ENCODE measurements around the gene ZCCHC7. TPM values are rescaled to one million over a fixed set of nuclear protein-coding genes. Genes with fewer than 3 reads are reported as not detected.

The ZCCHC7 gene
- total and polyA plus RNA-seq, 2 experiments from 2014 or later: 15.3 to 19.4 TPM

- H3K36me3 ChIP-seq (ENCODE audit: low read depth): no peaks in the 10 kb centered on the region
- no peaks in the 10 kb centered on the region; the same call in 1 of the 2 replicates for H3K9me2 ChIP-seq (ENCODE audit: insufficient read depth)
- no peak for TF ChIP-seq EZH2phosphoT487 (IDR thresholded peaks at IDR 0.05; ENCODE audit: insufficient read depth, low read depth)
- TF ChIP-seq EZH2 (IDR thresholded peaks at IDR 0.05; ENCODE audit: insufficient read depth, poor library complexity, severe bottlenecking): no peak
- WGBS, 2 experiments (ENCODE audit: low coverage in 1 of 2, low lambda C conversion rate in 2 of 2, missing lambda C conversion rate in 2 of 2): 90 to 100% methylated on average over 1 of the region's 1 CpG
- H3K27me3 ChIP-seq (replicated peaks; ENCODE audit: insufficient read depth): no peaks in the 10 kb centered on the region
- H3K9me3 ChIP-seq (ENCODE audit: low read depth): no peaks in the 10 kb centered on the region
- in situ Hi-C loops (cut with MboI): no loop called here
- H3K9ac ChIP-seq: no peak overlapping the region
- H4K20me1 ChIP-seq (ENCODE audit: insufficient read depth): no peaks in the 10 kb centered on the region
- H3K4me3 ChIP-seq: no peak overlapping the region
- peaks cover 84% of the 10 kb centered on the region for H3K79me2 ChIP-seq (ENCODE audit: insufficient read depth)
- DNase-seq: no peak
- H3K4me1 ChIP-seq (ENCODE audit: insufficient read depth): no peaks in the 10 kb centered on the region
- no peak overlapping the region for H3K4me2 ChIP-seq (ENCODE audit: unreplicated experiment)
- no peak overlapping the region for H3K27ac ChIP-seq
- no peak overlapping the region for H2AFZ ChIP-seq
- no peaks in the 10 kb centered on the region for H3F3A ChIP-seq (ENCODE audit: insufficient read depth)
Observed at GRCh38 chr9:37242089-37242488, 121.7 kb downstream of the ZCCHC7 start.

GRCh38 chr9:37243588-37244345 lies 123.4 kb downstream of the ZCCHC7 start:
- H3K36me3 ChIP-seq (ENCODE audit: low read depth): no peaks in the 10 kb centered on the region
- no peak overlapping the region for H3K4me3 ChIP-seq
- peaks cover 74% of the 10 kb centered on the region; the same call in 1 of the 2 replicates for H3K79me2 ChIP-seq (ENCODE audit: insufficient read depth)
- H3K4me1 ChIP-seq (ENCODE audit: insufficient read depth): no peaks in the 10 kb centered on the region
- H3K9me2 ChIP-seq (ENCODE audit: insufficient read depth): no peaks in the 10 kb centered on the region; the same call in 1 of the 2 replicates
- no peak for DNase-seq
- TF ChIP-seq EZH2phosphoT487 (IDR thresholded peaks at IDR 0.05; ENCODE audit: insufficient read depth, low read depth): no peak
- TF ChIP-seq EZH2 (IDR thresholded peaks at IDR 0.05; ENCODE audit: insufficient read depth, poor library complexity, severe bottlenecking): no peak
- no peaks in the 10 kb centered on the region for H3K27me3 ChIP-seq (replicated peaks; ENCODE audit: insufficient read depth)
- 75 to 78% methylated on average over 5 of the region's 5 CpGs for WGBS, 2 experiments (ENCODE audit: low coverage in 1 of 2, low lambda C conversion rate in 2 of 2, missing lambda C conversion rate in 2 of 2)
- H3K9me3 ChIP-seq (ENCODE audit: low read depth): no peaks in the 10 kb centered on the region
- H3F3A ChIP-seq (ENCODE audit: insufficient read depth): no peaks in the 10 kb centered on the region
- H3K9ac ChIP-seq: no peak overlapping the region
- in situ Hi-C loops (cut with MboI): no loop called here
- H3K27ac ChIP-seq: no peak overlapping the region
- H3K4me2 ChIP-seq (ENCODE audit: unreplicated experiment): no peak overlapping the region
- H2AFZ ChIP-seq: no peak overlapping the region
- H4K20me1 ChIP-seq (ENCODE audit: insufficient read depth): no peaks in the 10 kb centered on the region

GRCh38 chr9:37246826-37247225 lies 126.5 kb downstream of the ZCCHC7 start:
- TF ChIP-seq EZH2 (IDR thresholded peaks at IDR 0.05; ENCODE audit: insufficient read depth, poor library complexity, severe bottlenecking): no peak
- no peak for TF ChIP-seq EZH2phosphoT487 (IDR thresholded peaks at IDR 0.05; ENCODE audit: insufficient read depth, low read depth)
- Histone ChIP-seq H3K4me1 (ENCODE audit: insufficient read depth) (no peaks in the 10 kb centered on the region), H4K20me1 (ENCODE audit: insufficient read depth) (no peaks in the 10 kb centered on the region), H3K9me2 (ENCODE audit: insufficient read depth) (no peaks in the 10 kb centered on the region; the same call in 1 of the 2 replicates), H3K79me2 (ENCODE audit: insufficient read depth) (peaks cover 46% of the 10 kb centered on the region; the same call in 1 of the 2 replicates), H3K4me2 (ENCODE audit: unreplicated experiment) (no peak overlapping the region), H3K9me3 (ENCODE audit: low read depth) (no peaks in the 10 kb centered on the region), H3K27ac (no peak overlapping the region), H3K9ac (no peak overlapping the region), H3K4me3 (no peak overlapping the region), H3K36me3 (ENCODE audit: low read depth) (peaks cover 5% of the 10 kb centered on the region; the same call in 1 of the 2 replicates), H3F3A (ENCODE audit: insufficient read depth) (no peaks in the 10 kb centered on the region), H3K27me3 (replicated peaks; ENCODE audit: insufficient read depth) (no peaks in the 10 kb centered on the region), H2AFZ (no peak overlapping the region)
- WGBS, 2 experiments (ENCODE audit: low coverage in 1 of 2, low lambda C conversion rate in 2 of 2, missing lambda C conversion rate in 2 of 2): 80 to 90% methylated on average over 3 of the region's 3 CpGs
- in situ Hi-C loops (cut with MboI): no loop called here
- no peak for DNase-seq

- Histone ChIP-seq H3K27me3 (replicated peaks; ENCODE audit: insufficient read depth) (no peaks in the 10 kb centered on the region), H2AFZ (no peak overlapping the region), H3K27ac (no peak overlapping the region), H3K4me2 (ENCODE audit: unreplicated experiment) (no peak overlapping the region), H3K9me3 (ENCODE audit: low read depth) (no peaks in the 10 kb centered on the region), H3K79me2 (ENCODE audit: insufficient read depth) (peaks cover 30% of the 10 kb centered on the region; the same call in 1 of the 2 replicates), H3K9ac (no peak overlapping the region), H3K9me2 (ENCODE audit: insufficient read depth) (no peaks in the 10 kb centered on the region; the same call in 1 of the 2 replicates), H3F3A (ENCODE audit: insufficient read depth) (no peaks in the 10 kb centered on the region), H4K20me1 (ENCODE audit: insufficient read depth) (no peaks in the 10 kb centered on the region), H3K36me3 (ENCODE audit: low read depth) (peaks cover 5% of the 10 kb centered on the region; the same call in 1 of the 2 replicates), H3K4me3 (no peak overlapping the region), H3K4me1 (ENCODE audit: insufficient read depth) (no peaks in the 10 kb centered on the region)
- no peak for TF ChIP-seq EZH2 (IDR thresholded peaks at IDR 0.05; ENCODE audit: insufficient read depth, poor library complexity, severe bottlenecking)
- no peak for TF ChIP-seq EZH2phosphoT487 (IDR thresholded peaks at IDR 0.05; ENCODE audit: insufficient read depth, low read depth)
- no peak for DNase-seq
- in situ Hi-C loops (cut with MboI): no loop called here
Observed at GRCh38 chr9:37248651-37249163, 128.3 kb downstream of the ZCCHC7 start.

Data from GM23248 (cell line).